GM18858 (cell line): Measurements from ENCODE around the gene CRYBG2.

Source experiments
- ATAC-seq: cut with Tn5 transposase; IDR thresholded peaks from one replicate; pipeline ENCODE4 v1.9.1; 2021; ENCODE audit not compliant: unreplicated experiment

CRYBG2 gene

GRCh38 chr1:26370591-26371382 lies 16.9 kb upstream of the CRYBG2 start:
- no peak for ATAC-seq

DNA sequence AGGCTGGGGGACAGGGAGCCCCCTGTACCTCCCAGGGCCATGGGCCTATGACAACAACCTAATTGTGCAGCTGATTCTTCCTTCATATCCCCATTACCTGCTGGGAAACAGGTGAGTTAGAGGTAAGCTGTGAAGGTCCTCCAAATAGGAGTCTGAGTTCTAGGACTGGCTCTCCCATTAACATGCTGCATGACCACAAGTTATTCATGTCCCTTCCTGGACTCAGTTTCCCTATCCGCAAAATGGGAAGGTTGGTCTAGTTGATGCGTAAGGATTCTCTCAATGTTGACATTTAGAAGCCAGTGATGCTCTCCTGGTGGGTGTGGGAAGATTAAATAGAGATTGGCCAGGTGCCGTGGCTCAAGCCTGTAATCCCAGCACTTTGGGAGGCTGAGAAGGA lies 14.6 kb upstream of the CRYBG2 start:
- ATAC-seq: no peak

DNA sequence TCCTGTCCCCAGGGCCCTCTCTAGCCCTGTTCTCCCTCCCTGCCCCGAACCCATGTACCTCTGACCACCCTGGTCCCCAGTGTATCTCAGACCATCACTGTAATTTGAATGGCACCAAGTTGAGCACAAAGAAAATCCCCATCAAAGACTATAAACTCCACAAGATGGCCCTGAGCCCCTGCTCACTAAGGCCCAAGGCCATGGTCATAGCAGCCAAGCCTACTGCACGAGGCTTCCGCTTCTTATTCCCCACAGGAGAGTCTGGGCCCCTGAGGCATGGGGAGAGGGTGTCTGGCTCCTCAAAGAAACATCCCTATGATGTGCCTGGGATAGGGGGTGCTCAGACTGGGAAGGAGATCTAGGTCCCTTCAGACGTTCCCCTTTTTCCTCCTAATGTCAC lies 14.1 kb upstream of the CRYBG2 start:
- ATAC-seq: no peak

- ATAC-seq: no peak
Measured at GRCh38 chr1:26367441-26367840, 13.5 kb upstream of the CRYBG2 start.

DNA sequence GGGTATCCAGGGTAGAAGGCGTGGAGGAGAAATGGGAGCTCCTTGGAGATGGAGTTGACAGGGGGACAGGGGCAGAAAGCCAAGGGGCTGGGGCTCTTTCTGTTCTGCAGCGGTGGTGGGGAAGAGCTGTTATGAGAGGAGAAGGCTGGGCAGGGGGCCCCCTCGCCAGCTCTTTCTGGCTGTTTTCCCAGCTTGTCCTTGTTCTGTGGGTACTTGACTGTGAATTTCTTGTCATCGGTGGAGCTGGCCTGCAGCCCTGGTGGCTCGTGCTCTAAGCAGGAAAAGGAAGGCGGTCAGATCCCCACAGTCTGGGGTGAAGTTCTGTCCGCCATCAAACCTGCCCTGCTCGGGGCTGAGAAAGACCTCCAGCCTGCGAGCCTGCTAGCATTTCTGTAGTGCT lies 11.0 kb upstream of the CRYBG2 start:
- ATAC-seq: no peak

GRCh38 chr1:26363549-26364448 lies 9.9 kb upstream of the CRYBG2 start:
- no peak for ATAC-seq

DNA sequence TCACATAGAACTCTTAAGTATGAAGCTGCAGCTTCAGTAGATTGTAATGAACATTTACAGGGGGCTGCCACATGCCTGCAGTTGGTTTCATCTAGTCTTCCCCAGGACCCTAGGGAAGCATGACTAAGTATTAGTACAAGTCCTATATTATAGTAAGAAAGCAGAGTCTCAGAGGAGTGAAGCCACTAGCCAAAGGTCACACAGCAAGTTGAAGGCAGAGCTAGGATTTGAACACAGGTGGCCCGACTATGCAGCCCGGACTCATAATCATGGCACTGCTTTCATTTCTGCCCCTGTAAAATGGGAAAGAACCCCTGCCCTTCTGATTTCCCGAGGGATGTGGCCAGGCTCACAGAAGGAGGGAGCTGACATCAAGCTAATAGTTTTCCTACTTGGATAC lies 8.4 kb upstream of the CRYBG2 start:
- ATAC-seq: no peak

GRCh38 chr1:26361605-26362122 lies 7.7 kb upstream of the CRYBG2 start:
- ATAC-seq: no peak

- no peak for ATAC-seq
Measured at GRCh38 chr1:26360807-26361604, 7.1 kb upstream of the CRYBG2 start.

DNA sequence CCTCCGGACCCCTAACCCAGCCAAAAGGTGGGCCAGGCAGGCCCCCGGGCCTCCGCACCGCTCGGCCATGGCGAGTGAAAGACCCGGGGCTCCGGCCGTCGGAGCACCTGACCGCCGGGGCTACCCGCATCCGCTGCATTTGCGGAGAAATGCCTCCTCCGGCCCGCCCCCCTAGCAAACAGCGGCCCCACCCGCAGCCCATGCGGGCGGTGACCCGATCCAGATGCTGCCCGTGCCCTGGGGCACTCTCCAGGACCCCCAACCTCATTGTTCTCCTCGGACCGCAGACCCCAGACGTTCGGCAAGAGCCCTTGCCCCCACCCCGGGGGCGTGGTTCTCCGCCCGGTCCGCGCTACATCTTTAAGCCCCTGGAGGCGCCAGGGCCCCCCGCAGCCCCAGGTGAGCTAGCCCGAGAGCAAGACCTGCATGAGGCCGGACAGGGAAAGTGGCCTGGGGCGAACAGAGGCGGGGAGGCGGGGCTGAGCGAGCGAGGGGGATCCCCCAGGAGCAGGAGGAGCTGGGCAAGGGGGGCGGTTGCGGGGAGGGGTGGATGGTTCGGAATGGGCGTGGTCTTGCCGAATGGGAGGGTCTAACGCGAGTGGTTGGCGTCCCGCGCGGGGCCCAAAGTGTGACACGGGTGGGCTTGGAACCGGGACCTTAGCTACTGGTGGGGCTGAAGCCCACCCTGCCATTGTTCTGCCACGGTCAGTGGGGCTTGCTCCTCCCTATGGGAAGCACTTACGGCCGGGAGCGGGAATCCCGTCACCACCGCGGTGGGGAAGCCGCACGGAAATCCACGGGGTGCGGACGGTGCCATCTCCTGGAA lies 6.3 kb upstream of the CRYBG2 start:
- no peak for ATAC-seq

- ATAC-seq: no peak
Measured at GRCh38 chr1:26358411-26359384, 4.8 kb upstream of the CRYBG2 start.

DNA sequence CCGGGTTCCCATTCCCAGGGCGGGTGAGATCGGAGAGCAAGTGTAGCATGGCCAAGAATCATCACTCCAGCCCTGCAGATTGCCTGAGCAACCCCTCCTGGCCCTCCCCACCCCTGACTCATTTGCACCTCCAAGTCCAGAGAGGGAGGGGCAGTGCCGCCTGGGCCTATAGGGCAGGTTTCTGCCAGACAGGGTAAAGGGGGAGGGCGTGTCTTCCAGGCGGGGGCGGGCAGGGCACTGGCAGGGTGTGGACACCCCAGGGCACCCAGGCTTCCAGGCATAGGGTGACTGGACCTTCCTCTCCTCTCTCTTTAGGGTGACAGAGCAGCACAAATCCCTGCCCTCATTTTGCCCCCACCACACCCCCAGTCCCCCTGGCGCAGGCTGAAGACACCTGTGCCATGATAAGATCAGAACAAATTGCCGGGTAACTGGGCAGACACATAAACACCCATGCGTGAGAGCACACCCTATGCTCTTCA lies 3.2 kb upstream of the CRYBG2 start:
- no peak for ATAC-seq

GRCh38 chr1:26356106-26356505 lies 2.2 kb upstream of the CRYBG2 start:
- ATAC-seq: no peak

GRCh38 chr1:26354972-26355371 lies 1.0 kb upstream of the CRYBG2 start:
- ATAC-seq: no peak

DNA sequence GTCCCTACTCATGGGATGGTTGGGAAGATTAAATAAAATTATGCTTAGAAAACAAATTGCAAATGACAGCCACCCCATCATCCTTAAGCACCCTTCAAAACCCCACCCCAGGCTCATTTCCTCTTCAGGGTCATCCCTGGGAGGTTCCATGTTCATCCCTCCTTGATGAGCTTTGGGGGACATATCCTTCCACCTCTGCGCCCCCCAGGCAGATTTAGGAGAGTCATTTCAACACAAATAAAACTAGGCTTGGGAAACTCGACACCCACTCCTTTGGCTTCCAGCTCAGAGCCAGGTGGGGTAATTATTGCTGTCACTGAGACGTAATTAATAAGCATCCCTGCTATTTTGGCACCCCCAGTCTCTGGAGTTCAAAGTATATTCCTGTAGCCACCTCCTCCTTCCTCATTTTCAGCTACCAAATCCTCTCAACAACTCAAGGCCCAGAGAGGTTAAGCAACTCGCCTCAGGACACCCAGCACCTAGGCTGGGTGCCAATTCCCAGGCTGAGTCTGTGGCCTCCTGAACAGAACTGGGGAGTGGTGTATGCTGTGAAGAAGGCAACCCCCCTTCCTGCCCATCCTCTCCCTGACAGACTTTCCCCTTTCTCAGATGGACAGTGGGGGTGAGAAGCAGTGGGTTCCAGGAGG lies 595 bp downstream of the CRYBG2 start:
- ATAC-seq: no peak

GRCh38 chr1:26352338-26352679 lies 1.6 kb downstream of the CRYBG2 start:
- no peak for ATAC-seq

DNA sequence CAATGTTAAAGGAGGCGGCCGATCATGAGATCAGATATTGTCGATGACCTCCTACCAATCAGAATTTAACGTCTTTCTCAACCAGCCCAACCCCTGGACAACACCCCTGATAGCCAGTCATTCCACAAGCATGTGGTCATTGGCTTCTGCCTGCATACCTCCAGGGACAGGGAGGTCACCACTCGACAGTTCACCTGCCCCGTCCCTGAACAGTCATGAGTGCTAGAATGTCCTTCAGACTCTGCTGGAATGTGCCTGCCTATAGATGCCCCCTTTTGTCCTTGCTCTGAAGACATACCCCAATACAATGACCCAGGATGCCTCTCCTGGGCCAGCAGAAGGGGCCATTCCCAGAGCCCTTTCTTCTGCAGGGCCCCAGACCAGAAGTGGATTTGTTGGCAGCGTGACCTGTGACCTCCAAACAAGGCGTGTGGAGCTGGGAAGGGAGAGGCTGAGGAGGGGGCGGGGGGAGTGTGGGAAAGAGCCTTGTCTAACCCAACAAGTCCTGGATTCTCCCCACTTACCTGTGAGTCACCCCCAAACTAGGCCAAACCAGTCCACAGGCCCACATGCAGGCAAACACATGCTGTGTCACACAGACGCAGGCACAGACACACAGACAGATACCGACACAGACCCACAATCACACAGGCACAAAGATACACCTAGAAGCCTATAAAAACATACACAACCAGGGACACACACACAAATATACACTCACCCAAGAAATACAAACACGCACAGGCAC lies 2.2 kb downstream of the CRYBG2 start:
- no peak for ATAC-seq
